ENCODE measurements around the gene ATP9A. TPM values are rescaled to one million over a fixed set of nuclear protein-coding genes. Genes with fewer than 3 reads are reported as not detected.

ATP9A gene
- polyA plus RNA-seq, 1 of the 3 experiments (the other 2 are of a cell fraction): 11.0 TPM

- CTCF ChIA-PET: interaction anchor here (1.2 to 7.0 kb wide), 11 partner anchors 13 to 649 kb away, joined by 3 to 38 read pairs (median 6); no protein-coding TSS in a partner anchor
- H3K4me1 ChIP-seq (ENCODE audit: control insufficient read depth in 1 of 2, insufficient read depth in 2 of 2, low read depth in 1 of 2, low read length in 1 of 2): peaks cover 0 to 8% of the 10 kb centered on the region in 2 experiments; a peak in 3 of 4 replicates
- WGBS (ENCODE audit: low lambda C conversion rate): 86% methylated on average over 13 of the region's 14 CpGs
- H3K4me3 ChIP-seq (ENCODE audit: low read depth in 2 of 2, low read length in 1 of 2): no peak overlapping the region
- no peaks in the 10 kb centered on the region for H3K9me2 ChIP-seq
- no peaks in the 10 kb centered on the region for H3K27me3 ChIP-seq (ENCODE audit: insufficient read depth)
- no peaks in the 10 kb centered on the region for H4K20me1 ChIP-seq (ENCODE audit: insufficient read depth)
- no peaks in the 10 kb centered on the region for H3K36me3 ChIP-seq (replicated peaks in 1 of 2; ENCODE audit: control insufficient read depth in 1 of 2, insufficient read depth in 2 of 2, low read length in 1 of 2)
- H2AFZ ChIP-seq (ENCODE audit: low read depth): no peak overlapping the region
- no peaks in the 10 kb centered on the region for H3F3A ChIP-seq (replicated peaks; ENCODE audit: insufficient read depth)
- no peak for TF ChIP-seq JUND (IDR thresholded peaks at IDR 0.05)
- no peak for TF ChIP-seq GABPA (IDR thresholded peaks at IDR 0.05; ENCODE audit: low read depth)
- no peak for TF ChIP-seq FOXM1 (IDR thresholded peaks at IDR 0.05; ENCODE audit: low read depth)
- TF ChIP-seq, protein P1, sequence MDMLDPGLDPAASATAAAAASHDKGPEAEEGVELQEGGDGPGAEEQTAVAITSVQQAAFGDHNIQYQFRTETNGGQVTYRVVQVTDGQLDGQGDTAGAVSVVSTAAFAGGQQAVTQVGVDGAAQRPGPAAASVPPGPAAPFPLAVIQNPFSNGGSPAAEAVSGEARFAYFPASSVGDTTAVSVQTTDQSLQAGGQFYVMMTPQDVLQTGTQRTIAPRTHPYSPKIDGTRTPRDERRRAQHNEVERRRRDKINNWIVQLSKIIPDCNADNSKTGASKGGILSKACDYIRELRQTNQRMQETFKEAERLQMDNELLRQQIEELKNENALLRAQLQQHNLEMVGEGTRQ (IDR thresholded peaks at IDR 0.05; ENCODE audit: borderline replicate concordance, low read depth, low read length): no peak
- TF ChIP-seq MEF2A (IDR thresholded peaks at IDR 0.05; ENCODE audit: borderline replicate concordance, low read depth): no peak
- no peak for TF ChIP-seq RXRA (IDR thresholded peaks at IDR 0.05; ENCODE audit: borderline replicate concordance, low read depth)
- TF ChIP-seq SIN3A (IDR thresholded peaks at IDR 0.05; ENCODE audit: borderline replicate concordance, low read depth, low read length): no peak
- no peak for TF ChIP-seq PBX3 (IDR thresholded peaks at IDR 0.05)
- no peak for TF ChIP-seq TCF12 (IDR thresholded peaks at IDR 0.05)
- TF ChIP-seq, protein P2, sequence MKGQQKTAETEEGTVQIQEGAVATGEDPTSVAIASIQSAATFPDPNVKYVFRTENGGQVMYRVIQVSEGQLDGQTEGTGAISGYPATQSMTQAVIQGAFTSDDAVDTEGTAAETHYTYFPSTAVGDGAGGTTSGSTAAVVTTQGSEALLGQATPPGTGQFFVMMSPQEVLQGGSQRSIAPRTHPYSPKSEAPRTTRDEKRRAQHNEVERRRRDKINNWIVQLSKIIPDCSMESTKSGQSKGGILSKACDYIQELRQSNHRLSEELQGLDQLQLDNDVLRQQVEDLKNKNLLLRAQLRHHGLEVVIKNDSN (IDR thresholded peaks at IDR 0.05; ENCODE audit: borderline replicate concordance, low read depth): no peak
- TF ChIP-seq GATA2 (CRISPR knock-in tag; IDR thresholded peaks at IDR 0.05): no peak
- TF ChIP-seq YY1 (IDR thresholded peaks at IDR 0.05; ENCODE audit: low read depth): no peak
- no peak for TF ChIP-seq FOSL2 (IDR thresholded peaks at IDR 0.05; ENCODE audit: borderline replicate concordance, low read depth)
- TF ChIP-seq TAF1 (IDR thresholded peaks at IDR 0.05; ENCODE audit: borderline replicate concordance, low read depth, low read length): no peak
- TF ChIP-seq CHD2 (IDR thresholded peaks at IDR 0.05; ENCODE audit: low read length, partially characterized antibody): no peak
- TF ChIP-seq NRF1 (IDR thresholded peaks at IDR 0.05; ENCODE audit: low read depth, low read length): no peak
- TF ChIP-seq NFIC (IDR thresholded peaks at IDR 0.05; ENCODE audit: borderline replicate concordance): no peak
- TF ChIP-seq ELF1 (IDR thresholded peaks at IDR 0.05): no peak
- TF ChIP-seq EP300 (IDR thresholded peaks at IDR 0.05; ENCODE audit: borderline replicate concordance in 1 of 2, low read depth in 1 of 2, low read length in 1 of 2): no peak
- no peak for TF ChIP-seq SMC3 (IDR thresholded peaks at IDR 0.05; ENCODE audit: low read depth, low read length)
- H3K9ac ChIP-seq: no peak overlapping the region
- no peak overlapping the region for H3K27ac ChIP-seq (ENCODE audit: low read depth in 2 of 2, low read length in 1 of 2)
- no peak overlapping the region for H3K4me2 ChIP-seq
- no peaks in the 10 kb centered on the region for H3K79me2 ChIP-seq (ENCODE audit: insufficient read depth)
- POLR2A ChIA-PET: no interaction called here
- H3K9me3 ChIP-seq: no peaks in the 10 kb centered on the region
- DNase-seq: no peak
These were observed 143.1 kb downstream of the ATP9A start for GRCh38 chr20:51625105-51625504.
